Measurements from ENCODE around the gene MUSK.

Gene MUSK

GRCh38 chr9:110758201-110758600 is 89.6 kb downstream of the MUSK start:
- ChIA-PET CTCF (no interaction called here), POLR2A (no interaction called here)
- no peak overlapping the region for H3K4me3 ChIP-seq (ENCODE audit: low read depth, low read length)
- no peak for DNase-seq (ENCODE audit: low read depth, low spot score)
- no peak for TF ChIP-seq CTCF (IDR thresholded peaks at IDR 0.05; ENCODE audit: insufficient read depth, low read length, missing control alignments)

GRCh38 chr9:110762783-110763182 is 94.2 kb downstream of the MUSK start:
- CTCF ChIA-PET = no interaction called here
- POLR2A ChIA-PET = no interaction called here
- no peak overlapping the region for H3K4me3 ChIP-seq (ENCODE audit: low read depth, low read length)
- no peak for DNase-seq (ENCODE audit: low read depth, low spot score)
- TF ChIP-seq CTCF (IDR thresholded peaks at IDR 0.05; ENCODE audit: insufficient read depth, low read length, missing control alignments) = no peak

- TF ChIP-seq CTCF (IDR thresholded peaks at IDR 0.05; ENCODE audit: insufficient read depth, low read length, missing control alignments) = no peak
- no peak for DNase-seq (ENCODE audit: low read depth, low spot score)
- no peak overlapping the region for H3K4me3 ChIP-seq (ENCODE audit: low read depth, low read length)
- ChIA-PET CTCF (interaction anchor here (1.1 kb wide), 1 partner anchor 13 kb away, joined by 5 read pairs; no protein-coding TSS in a partner anchor), POLR2A (no interaction called here)
These were observed 95.0 kb downstream of the MUSK start for GRCh38 chr9:110763568-110763967.

GRCh38 chr9:110764006-110764405 is 95.4 kb downstream of the MUSK start:
- DNase-seq (ENCODE audit: low read depth, low spot score) = no peak
- no peak overlapping the region for H3K4me3 ChIP-seq (ENCODE audit: low read depth, low read length)
- ChIA-PET CTCF (interaction anchor here (1.1 kb wide), 1 partner anchor 12 kb away, joined by 5 read pairs; no protein-coding TSS in a partner anchor), POLR2A (no interaction called here)
- TF ChIP-seq CTCF (IDR thresholded peaks at IDR 0.05; ENCODE audit: insufficient read depth, low read length, missing control alignments) = no peak

GRCh38 chr9:110765926-110766325 is 97.3 kb downstream of the MUSK start:
- H3K4me3 ChIP-seq (ENCODE audit: low read depth, low read length) = no peak overlapping the region
- DNase-seq (ENCODE audit: low read depth, low spot score) = no peak
- no peak for TF ChIP-seq CTCF (IDR thresholded peaks at IDR 0.05; ENCODE audit: insufficient read depth, low read length, missing control alignments)
- ChIA-PET POLR2A (no interaction called here), CTCF (no interaction called here)

- DNase-seq (ENCODE audit: low read depth, low spot score) = no peak
- no peak for TF ChIP-seq CTCF (IDR thresholded peaks at IDR 0.05; ENCODE audit: insufficient read depth, low read length, missing control alignments)
- ChIA-PET POLR2A (no interaction called here), CTCF (no interaction called here)
- no peak overlapping the region for H3K4me3 ChIP-seq (ENCODE audit: low read depth, low read length)
These were observed 99.0 kb downstream of the MUSK start for GRCh38 chr9:110767559-110768063.

All from AG04449 (cell line).